HEK293 (cell line): ENCODE data around the gene DCUN1D2.

Experiments used
- BCL11A ChIP-seq: fragments of 450-650 bp; formaldehyde crosslinking; IDR thresholded peaks from 2 replicates; pipeline ENCODE4 v1.5.1; 2016; ENCODE audit warnings: low read depth, missing biosample characterization, missing genetic modification characterization
- SCRT1 ChIP-seq: fragments of 450-650 bp; formaldehyde crosslinking; IDR thresholded peaks from 2 replicates; pipeline ENCODE4 v1.5.1; 2016; ENCODE audit warnings: missing biosample characterization, missing genetic modification characterization, borderline replicate concordance
- ZNF10 ChIP-seq: fragments of 450-650 bp; formaldehyde crosslinking; IDR thresholded peaks from 2 replicates; pipeline ENCODE4 v1.5.1; 2017; ENCODE audit warnings: missing biosample characterization, missing genetic modification characterization
- ZNF354C ChIP-seq: fragments of 450-650 bp; formaldehyde crosslinking; IDR thresholded peaks from 2 replicates; pipeline ENCODE4 v1.5.1; 2016; ENCODE audit warnings: missing biosample characterization, missing genetic modification characterization, low read depth, borderline replicate concordance
- ZNF426 ChIP-seq: fragments of 450-650 bp; formaldehyde crosslinking; IDR thresholded peaks from 2 replicates; pipeline ENCODE4 v1.5.1; 2017; ENCODE audit warnings: missing biosample characterization, missing genetic modification characterization, mild to moderate bottlenecking, inconsistent platforms, moderate library complexity
- ZNF488 ChIP-seq: fragments of 450-650 bp; formaldehyde crosslinking; IDR thresholded peaks from 2 replicates; pipeline ENCODE4 v1.5.1; 2016; ENCODE audit warnings: missing biosample characterization, missing genetic modification characterization
- ZNF529 ChIP-seq: fragments of 450-650 bp; formaldehyde crosslinking; IDR thresholded peaks from 2 replicates; pipeline ENCODE4 v1.5.1; 2017; ENCODE audit warnings: missing genetic modification characterization, missing biosample characterization; ENCODE audit not compliant: insufficient replicate concordance
- ZNF791 ChIP-seq: fragments of 450-650 bp; formaldehyde crosslinking; IDR thresholded peaks from 2 replicates; pipeline ENCODE4 v1.5.1; 2016; ENCODE audit warnings: missing biosample characterization, missing genetic modification characterization
- TF ChIP-seq, protein P1 (sequence below): fragments of 450-650 bp; formaldehyde crosslinking; IDR thresholded peaks from 2 replicates; pipeline ENCODE4 v1.5.1; 2016; ENCODE audit warnings: missing biosample characterization, missing genetic modification characterization

DNA sequence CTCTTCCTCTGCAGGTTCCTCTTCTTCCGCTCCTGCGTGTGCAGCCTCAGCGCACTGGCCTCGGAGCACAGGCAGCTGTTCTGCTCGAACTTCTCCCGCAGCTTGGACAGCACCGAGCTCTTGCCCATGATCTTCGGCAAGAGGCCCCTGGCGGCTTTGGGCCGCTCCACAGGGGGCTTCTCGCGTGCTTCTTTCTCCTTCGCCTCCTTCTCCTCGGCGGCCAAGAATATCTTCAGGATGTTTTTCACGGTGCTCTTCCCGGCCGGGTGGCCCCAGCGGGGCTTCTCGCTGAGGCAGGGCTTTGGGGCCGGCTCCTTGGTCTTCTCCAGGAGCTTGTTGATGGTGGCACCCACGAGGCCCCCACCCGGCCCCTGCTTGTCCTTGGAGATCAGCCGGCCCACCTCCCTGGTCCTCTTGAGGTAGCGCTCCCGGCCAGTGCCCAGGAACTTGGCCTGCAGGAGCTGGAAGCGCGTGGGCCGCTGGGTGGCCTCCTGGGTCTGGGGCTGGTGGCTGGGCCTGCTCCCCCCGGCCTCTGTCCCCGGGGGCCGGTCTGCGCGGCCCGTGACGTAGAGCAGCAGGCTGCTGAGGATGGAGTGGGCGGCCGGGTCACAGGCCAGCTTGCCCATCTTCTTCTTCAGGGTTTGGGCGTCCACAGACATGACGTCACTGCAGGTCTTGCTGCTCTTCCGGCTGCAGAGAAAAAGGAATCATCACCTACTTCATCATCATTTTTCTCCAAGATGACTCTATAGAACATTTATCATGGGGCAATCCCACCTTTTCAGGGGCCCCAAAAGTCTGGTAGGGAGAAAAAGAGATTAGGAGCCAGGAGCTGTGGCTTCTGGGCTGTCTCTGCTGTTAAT lies 82.7 kb downstream of the DCUN1D2 start:
- TF ChIP-seq BCL11A (tag by site-specific recombination) (no peak), ZNF791 (no peak), ZNF354C (tag by site-specific recombination) (no peak), ZNF10 (no peak), SCRT1 (tag by site-specific recombination) (no peak), ZNF529 (tag by site-specific recombination) (no peak), ZNF488 (tag by site-specific recombination) (no peak), ZNF426 (tag by site-specific recombination) (no peak)
- TF ChIP-seq, protein P1, sequence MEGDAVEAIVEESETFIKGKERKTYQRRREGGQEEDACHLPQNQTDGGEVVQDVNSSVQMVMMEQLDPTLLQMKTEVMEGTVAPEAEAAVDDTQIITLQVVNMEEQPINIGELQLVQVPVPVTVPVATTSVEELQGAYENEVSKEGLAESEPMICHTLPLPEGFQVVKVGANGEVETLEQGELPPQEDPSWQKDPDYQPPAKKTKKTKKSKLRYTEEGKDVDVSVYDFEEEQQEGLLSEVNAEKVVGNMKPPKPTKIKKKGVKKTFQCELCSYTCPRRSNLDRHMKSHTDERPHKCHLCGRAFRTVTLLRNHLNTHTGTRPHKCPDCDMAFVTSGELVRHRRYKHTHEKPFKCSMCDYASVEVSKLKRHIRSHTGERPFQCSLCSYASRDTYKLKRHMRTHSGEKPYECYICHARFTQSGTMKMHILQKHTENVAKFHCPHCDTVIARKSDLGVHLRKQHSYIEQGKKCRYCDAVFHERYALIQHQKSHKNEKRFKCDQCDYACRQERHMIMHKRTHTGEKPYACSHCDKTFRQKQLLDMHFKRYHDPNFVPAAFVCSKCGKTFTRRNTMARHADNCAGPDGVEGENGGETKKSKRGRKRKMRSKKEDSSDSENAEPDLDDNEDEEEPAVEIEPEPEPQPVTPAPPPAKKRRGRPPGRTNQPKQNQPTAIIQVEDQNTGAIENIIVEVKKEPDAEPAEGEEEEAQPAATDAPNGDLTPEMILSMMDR (tag by site-specific recombination) = no peak
